HTERT RPE-1 (cell line): ENCODE data around the gene DNMBP.
"Not testable (repeated sequence)": the region's sequence is repeated elsewhere in the genome, so short reads cannot be mapped to it uniquely, and the experiment has no call there.

Experiments used
- in situ Hi-C: fragments of 300-500 bp; cut with MboI; formaldehyde crosslinking; loops from 4 replicates; pipeline ENCODE4 v1.14.3; 2020; ENCODE audit warnings: low sequenced_read_pairs

The DNMBP gene

DNA sequence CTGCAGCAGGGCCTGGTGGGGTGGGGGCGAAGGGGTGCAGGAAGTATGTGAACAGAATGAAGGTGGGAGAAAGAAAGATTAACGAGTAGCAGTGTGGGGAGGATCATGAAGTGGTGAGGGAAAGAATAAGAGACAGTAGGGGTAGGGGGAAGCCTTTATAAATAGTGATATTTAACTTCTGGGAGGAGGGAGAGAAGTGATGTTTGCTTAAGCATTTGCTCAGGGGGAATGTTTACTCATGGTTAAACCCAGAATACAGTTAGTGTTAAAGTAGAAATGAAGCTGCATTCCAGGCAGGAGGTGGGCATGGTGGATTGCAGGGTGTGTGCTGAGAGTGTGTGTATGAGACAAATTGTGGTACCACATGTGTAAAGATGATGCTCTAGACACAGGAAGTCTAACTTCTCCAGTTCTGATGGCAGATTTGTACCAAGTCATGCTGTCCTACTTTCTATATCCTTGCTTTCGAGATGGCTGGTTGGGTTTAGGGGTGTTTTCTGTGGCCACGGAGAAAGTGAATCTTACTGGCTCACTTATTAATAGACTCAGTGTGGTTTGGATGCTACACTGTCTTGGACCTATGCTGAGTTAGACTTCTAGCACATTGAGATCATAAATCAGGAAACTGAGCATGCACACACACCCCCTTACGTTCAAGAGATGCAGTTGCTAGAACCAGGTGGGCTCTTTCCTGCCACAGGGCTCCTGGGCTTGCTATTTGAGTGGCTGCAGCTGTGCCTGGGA is 10.6 kb upstream of the DNMBP start:
- in situ Hi-C loops: no loop called here

DNA sequence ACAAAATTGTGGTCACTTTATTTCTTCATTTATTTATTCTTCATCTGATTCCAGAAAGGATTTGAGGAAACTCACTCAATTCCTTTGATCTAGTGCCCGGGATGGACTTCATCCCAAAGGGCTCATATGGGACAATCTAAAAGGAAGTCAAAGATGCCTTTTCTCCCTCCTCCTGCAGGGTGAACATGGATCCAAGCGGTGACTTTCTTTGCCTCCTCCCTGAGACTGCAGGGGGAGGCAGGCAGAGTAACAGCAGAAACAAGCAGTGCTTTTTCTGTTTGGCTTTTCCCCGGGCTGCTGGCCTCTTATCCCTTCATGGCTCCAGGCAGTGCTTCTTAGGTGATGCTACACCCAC is 10.0 kb upstream of the DNMBP start:
- in situ Hi-C loops: no loop called here

DNA sequence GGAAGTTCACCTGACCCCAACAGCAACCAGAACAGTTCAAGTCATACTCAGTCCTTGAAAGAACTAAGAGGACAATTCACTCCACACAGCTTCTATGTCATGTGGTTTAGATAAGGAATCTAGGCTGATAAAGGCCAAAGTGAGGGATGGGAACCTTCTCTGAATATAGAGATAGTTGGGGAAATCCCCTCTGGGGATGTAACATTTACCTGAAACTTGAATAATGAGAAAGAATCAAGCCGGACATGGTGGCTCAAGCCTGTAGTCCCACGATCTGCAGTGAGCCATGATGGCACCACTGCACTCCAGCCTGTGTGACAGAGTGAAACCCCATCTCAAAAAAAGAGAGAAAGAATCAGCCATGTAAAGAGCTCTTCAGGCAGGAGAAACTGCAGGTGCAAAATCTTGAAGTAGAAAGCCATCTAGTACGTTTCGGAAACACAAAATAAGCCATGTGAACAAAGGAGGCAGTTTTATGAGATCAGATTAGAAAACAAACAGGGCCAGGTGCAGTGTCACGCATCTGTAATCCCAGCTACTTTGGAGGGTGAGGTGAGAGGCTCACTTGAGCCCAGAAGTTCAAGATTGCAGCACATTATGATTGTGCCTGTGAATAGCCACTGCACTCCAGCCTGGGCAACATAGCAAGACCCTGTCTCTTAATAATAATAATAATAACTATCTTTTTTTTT is 4.5 kb upstream of the DNMBP start:
- in situ Hi-C loops: no loop called here

DNA sequence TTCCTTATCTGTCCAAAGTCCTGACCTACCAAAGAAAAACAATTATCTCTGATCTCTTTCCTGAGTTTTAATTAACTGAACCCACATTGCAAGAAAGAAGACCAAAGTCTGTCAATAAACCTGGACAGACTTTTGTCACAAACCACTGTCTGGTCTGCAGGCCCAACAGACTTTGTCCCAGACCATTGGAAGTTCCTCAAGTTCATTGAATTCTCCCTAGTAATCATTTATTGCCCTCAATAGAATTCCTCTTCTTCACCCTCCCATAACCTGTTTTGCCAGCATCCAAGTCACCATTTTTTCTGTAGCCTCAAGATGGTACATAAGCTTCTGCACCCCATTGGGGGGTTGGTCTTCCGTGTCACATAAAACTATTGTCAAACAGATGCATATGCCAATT is 3.9 kb upstream of the DNMBP start:
- in situ Hi-C loops: no loop called here

DNA sequence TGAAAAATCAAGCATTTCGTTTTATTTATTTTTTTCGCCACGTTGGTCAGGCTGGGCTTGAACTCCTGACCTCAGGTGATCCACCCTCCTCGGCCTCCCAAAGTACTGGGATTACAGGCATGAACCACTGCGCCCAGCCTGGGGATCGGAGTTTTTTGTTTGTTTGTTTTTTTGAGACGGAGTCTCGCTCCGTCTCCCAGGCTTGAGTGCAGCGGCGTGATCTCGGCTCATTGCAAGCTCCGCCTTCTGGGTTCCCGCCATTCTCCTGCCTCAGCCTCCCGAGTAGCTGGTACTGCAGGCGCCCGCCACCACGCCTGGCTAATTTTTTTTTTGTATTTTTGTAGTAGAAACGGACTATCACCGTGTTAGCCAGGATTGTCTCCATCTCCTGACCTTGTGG is 2.2 kb upstream of the DNMBP start:
- in situ Hi-C loops: not testable (repeated sequence)

DNA sequence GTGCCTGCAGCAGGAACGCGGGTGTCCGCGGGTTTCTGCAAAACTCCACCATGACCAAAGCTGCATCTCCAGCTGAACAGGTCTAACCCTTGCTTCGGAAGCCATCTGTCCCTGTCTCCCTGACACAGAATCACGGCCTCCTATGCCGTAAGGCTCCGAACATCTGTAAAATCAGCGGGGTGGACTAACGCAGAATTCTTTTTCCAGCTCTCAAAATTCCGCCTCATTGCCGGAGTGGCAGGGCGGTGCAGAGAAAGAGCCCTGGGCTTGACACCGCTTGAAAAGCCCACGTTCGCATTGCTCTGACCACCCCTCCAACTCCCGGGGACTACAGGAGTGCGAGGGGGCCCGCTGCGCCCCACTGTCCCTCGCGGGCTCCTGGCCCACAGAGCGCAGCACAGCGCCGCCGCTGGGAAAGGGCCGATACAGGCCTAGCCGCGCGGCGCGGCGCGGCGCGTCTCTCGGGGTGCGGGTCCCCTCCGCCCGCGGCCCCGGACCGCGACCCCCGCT is 409 bp downstream of the DNMBP start:
- in situ Hi-C loops: no loop called here

DNA sequence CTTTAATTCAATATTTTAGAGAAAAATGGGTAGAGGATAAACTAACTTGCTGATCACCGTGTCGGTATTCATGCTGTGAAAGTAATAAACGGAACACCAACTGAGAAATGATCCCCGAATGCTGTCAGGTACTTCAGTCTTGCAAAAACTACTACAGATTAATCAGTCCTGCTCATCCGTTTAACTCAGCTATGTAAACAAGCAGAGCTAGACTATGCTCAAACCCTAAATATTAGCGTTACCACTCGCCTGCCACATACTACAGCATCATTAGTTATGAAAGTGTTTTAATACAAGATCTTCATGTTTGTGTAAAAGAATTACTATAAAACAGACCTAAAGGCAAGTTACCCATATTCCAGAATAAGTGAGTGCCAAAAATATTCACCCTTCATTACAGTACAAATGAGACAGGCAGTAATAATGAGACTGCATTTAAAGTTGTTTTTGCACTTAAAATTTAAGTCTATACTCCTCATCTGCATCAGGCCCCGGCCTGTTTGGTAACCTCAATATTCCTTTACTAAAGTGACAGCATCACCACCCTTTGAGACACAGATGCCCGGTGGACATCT is 952 bp downstream of the DNMBP start:
- in situ Hi-C loops: no loop called here

DNA sequence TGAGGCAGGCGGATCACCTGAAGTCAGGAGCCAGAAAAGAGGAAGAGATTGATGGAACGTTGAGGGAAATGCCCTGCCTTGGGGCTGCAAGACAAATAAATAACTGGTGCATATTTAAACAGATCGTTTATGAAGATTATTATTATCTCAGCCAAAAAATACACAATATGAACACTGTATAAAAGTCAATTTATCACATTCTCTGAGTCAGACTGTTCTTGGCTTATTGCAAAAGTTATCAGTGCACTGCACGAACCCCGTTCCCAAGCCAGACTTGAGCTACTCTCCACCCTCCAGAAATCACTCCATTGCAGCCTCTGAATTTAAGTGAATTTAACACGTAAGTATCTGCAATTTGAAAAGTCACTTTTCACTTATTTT is 1.6 kb downstream of the DNMBP start:
- in situ Hi-C loops: no loop called here

DNA sequence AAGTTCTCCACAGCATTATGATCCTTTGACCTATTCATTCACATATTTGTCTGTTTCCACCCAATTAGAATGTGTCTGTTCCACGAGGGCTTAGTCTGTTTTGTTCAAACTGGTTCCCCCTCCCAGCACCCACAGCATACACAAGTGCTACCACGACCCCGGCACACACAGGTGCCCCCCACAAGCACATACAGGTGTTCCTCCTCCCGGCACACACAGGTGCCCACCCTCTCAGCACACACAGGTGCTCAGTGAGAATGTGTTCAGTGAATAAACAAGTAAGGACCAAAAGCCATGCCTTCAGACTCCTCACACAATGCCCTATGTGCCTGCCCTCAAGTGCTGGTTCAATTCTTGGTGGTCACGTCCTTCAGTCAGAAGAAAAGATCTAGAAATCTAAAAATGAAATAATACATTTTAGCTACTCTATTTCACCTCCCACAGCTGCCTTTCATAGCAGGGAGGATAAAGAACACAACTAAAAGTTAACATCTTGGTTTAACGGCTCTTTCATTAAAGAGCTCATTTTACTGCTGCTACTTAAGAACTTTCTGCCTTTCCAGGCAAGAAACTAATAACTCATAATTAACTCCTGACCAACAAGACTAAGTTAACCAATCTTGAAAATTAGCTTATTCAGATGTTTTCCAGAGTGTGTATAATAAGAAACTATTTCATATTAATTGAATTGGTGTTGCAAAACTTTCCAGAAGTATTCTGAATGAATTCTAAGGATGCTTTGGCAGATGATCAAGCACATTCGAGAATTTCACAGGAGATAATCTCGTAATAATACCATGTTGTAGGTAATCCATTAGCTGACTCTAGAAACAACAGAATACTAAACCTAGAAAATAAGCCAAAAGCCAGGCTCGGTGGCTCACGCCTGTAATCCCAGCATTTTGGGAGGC is 2.3 kb downstream of the DNMBP start:
- in situ Hi-C loops: no loop called here

DNA sequence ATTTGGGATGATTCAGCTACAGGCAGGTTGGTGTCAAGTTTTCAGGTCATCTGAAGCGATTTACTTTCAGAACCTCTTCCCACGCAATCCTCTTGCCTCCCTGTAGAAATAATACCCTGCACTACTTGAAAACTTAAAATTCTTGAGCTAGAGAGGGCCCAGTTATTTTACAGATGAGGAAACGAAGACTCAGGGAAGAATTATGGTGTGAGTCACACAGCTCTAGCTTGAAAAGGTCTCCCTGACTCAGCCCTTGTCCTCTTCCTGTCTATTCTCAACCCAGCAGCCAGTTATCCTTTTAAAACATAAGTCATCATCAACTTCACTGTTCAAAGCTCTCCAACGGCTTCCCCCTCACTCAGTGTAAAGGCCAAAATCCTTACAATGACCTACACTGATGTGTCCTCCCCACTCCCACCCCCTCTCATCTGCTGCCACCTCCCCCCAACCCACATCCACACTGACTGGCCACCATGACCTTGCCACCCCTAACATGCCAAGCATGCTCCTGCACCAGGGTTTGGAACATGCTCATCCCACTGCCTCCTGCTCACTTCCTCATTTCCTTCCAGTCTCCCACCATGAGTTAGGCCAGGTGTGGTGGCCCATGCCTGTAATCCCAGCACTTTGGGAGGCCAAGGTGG is 3.4 kb downstream of the DNMBP start:
- in situ Hi-C loops: no loop called here

DNA sequence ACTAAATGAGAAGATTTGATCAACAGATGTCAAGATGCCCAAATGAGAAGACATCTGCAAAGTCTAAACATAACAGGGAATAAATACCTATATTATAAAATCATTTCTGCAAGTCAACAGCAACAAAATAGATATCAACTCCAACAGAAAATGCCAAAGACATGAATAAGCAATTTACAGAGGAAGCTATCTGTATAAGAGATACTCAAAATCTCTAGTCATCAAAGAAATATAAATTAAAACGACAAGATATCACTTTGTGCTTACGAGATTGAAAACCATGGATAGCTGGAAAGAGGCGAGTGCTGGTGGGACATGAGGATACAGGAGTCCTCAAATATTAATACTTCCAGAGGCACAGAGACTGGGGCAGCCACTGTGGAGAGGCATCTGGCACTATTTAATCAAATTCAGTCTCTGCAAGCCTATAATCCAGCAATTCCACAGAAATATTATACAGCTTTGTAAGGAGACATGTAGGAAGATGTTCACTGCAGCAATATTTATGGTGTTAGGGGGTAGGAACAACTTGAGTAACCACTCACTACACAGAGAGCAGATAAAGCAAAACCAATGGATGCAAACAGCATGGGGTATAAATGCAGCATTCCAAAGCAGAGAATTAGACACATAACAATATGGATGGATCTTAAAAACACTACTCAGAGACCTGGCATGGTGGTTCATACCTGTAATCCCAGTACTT is 4.8 kb downstream of the DNMBP start:
- in situ Hi-C loops: no loop called here

DNA sequence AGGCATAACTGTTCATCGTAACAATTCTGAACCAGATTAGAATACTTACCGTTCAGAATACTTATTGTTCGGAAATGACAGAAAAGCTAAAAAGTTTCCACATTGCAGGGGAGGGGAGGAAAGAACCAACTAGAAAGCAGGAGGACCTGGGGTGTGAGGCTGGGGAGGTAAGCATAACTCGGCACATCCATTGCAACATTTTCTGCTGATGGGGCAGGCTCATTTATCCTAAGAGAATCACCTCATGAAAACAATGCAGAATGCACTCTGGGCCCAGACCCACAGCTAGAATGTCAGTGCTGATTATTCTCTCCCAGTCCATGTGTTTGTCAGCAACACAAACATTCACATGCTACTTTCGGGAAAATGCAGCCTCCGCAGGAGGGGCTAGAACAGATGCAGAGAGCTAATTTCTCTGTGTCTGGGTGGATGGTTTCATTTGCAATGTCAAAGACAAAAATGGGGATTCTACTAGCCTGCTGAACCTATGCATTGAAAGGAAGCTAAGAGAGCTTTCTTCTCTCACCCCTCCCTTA is 9.6 kb downstream of the DNMBP start:
- in situ Hi-C loops: no loop called here

DNA sequence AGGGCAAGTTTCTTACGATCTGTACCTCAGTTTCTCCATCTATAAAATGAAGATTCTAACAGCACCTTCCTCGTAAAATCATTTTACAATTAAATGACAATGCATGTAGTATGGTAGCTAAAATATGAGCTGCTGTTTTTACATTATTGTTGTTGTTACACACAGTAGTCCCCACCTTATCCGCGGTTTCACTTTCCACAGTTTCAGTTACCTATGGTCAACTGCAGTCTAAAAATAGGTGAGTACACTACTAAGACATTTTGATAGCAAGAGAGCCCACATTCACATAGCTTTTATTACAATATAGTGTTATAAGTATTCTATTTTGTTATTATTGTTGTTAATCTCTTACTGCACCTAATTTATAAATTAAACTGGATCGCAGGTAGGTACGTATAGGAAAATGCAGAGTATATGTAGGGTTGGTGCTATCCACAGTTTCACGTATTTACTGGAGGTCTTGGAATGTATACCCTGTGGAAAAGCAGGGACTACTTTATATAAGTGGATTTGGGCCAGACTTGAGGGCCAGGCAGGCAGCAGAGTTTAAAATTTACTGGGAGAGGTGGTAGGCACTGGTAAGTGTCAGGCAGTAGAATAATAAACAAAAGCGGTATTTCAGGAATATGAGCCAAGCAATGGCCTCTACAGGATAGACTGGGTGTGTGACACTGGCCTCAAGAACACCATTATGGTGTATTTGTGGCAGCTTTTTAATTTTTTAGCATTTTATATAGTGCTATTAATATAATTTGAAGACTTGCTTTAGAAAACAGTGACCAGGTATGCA is 10.2 kb downstream of the DNMBP start:
- in situ Hi-C loops: no loop called here

DNA sequence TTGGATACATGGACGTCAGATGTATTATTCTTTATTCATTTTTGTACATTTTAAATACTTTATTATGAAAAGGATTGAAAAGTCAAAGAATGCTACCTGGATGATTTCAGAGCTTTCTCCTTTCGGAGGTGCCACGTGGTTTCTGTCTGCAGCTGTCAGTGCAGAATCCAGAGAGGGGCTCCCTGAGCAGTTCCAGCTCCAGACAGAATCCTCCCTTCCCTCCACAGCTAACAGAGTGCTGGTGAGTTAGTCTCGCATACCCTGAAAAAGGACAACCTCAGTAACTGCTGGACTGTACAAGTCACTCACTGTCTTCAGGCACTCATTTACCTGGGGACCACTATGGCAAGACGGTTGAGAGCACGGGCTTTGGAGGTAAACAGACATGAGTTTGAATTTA is 10.9 kb downstream of the DNMBP start:
- in situ Hi-C loops: no loop called here

DNA sequence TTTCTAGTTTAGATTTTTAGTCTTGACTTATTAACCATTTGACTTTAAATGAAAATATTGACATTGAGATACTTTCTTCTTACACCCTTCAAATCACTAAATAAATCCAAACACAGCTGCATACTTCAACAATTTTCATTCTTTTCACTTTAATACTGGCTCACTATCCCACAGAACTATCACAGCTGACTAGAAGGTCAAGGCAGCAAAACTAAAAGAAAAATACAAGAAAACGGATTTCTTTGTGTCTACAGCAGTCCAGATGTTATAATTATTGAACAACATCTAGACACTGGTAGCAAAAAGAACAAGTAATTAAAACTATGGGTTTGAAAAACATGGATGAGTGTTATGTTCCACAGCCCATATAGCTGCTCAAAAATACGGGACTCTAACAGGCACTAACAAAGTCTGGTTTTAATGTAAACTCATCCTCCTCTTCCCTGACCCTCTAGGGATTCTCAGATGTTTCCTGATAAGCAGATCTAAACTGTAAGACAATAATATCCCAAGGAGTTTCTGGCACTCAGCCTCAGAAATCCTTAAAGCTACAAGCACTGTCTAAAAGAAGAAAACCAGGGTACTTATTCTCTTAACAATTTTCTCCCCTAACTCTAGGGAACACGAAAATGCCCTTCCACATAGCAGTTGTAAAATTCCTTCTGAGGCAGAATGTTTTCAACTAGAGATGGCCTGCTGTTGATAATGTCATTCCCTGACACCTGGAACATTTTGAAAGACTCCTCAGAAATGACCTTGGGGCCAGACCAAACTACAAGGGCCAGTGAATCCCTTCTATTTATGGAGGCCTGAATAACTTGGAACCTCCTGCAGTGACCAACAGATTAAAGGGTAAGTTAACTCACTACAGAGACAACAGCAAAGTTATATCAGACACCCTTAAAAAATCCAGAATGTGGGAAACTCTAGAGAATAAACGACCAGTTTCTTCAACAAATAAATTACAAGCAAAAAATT is 12.8 kb downstream of the DNMBP start:
- in situ Hi-C loops: no loop called here

DNA sequence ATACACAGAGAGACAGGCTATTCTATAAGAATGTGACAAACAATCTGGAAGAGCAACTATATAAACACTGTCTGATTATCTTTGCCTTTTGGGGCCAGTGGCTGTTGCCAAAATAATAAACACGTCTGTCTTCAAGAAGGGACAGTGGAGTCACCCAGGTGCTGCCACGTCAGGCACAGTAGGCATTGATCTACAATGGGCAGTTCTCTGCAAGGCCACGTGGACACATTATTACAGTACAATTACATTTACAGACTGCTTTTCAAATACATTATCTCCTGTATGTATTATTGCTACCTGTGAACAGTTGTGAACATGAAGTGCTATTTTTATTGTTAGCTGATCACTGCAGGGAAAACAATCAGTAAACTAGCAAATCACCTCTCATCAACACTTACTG is 14.0 kb downstream of the DNMBP start:
- in situ Hi-C loops: no loop called here

DNA sequence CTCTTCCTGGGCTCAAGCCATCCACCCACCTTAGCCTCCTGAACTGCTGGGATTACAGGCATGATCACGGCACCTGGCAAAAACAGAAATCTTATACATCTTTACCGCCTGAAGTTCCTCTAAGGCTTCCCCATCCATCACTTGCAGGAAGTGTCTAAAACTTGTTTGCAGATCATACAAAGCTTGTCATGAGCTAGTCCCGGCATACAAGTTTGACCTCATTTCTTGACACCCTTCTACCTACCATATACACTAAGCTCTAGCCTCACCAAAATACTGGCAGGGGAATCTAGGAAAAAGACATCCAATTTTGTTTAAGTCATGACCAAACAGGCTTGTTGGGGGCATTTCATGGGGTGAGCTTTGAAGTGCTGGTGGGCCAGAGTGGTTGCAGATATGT is 14.5 kb downstream of the DNMBP start:
- in situ Hi-C loops: no loop called here

DNA sequence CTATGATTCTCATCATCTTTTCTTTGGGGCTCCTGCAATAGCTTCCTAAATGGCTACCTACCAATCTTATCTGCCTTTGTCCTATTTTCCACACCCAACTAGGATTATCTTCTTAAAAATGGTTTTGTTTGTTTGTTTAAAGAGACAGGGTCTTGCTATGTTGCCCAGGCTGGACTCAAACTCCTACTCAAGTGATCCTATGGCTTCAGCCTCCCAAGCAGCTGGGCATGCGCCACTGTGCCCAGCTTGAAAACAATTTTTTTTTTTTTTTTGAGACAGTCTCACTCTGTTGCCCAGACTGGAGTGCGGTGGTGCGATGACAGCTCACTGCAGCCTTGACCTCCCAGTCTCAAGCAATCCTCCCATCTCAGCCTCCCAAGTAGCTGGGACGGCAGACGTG is 14.9 kb downstream of the DNMBP start:
- in situ Hi-C loops: no loop called here
